ENCODE measurements around the gene OSTN. TPM values are rescaled to one million over a fixed set of nuclear protein-coding genes. Genes with fewer than 3 reads are reported as not detected.

OSTN gene, protein sequence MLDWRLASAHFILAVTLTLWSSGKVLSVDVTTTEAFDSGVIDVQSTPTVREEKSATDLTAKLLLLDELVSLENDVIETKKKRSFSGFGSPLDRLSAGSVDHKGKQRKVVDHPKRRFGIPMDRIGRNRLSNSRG
- polyA plus RNA-seq, result 0.17 TPM in 1 of 2 replicates, not detected in the other
- polyA minus RNA-seq, result not detected in 2 replicates

- H3K36me3 ChIP-seq (ENCODE audit: insufficient read depth, low read length), result no peaks in the 10 kb centered on the region
- TF ChIP-seq TAF1 (IDR thresholded peaks at IDR 0.05; ENCODE audit: low read depth) (no peak), REST (IDR thresholded peaks at IDR 0.05; ENCODE audit: borderline replicate concordance) (no peak), EP300 (conservative IDR thresholded peaks at IDR 0.05; ENCODE audit: poor library complexity, severe bottlenecking) (no peak), SMC3 (conservative IDR thresholded peaks at IDR 0.05; ENCODE audit: poor library complexity) (no peak), POLR2AphosphoS5 (IDR thresholded peaks at IDR 0.05) (no peak), EZH2 (IDR thresholded peaks at IDR 0.05; ENCODE audit: borderline replicate concordance, insufficient read depth, low read length, poor library complexity, severe bottlenecking) (no peak), MXI1 (conservative IDR thresholded peaks at IDR 0.05; ENCODE audit: poor library complexity, severe bottlenecking) (no peak), RAD21 (conservative IDR thresholded peaks at IDR 0.05) (no peak), CTCF (IDR thresholded peaks at IDR 0.05; ENCODE audit: poor library complexity, severe bottlenecking) (no peak)
- no peak within 1 kb of the TSS for H3K4me3 ChIP-seq (ENCODE audit: low read length)
- H3K4me2 ChIP-seq (ENCODE audit: low read length), result no peak within 1 kb of the TSS
- H4K20me1 ChIP-seq (ENCODE audit: insufficient read depth), result no peaks in the 10 kb centered on the region
- no peaks in the 10 kb centered on the region for H3F3A ChIP-seq (ENCODE audit: insufficient read depth, low read length, poor library complexity, severe bottlenecking)
- H3K9me2 ChIP-seq (ENCODE audit: insufficient read depth, low read length), result no peaks in the 10 kb centered on the region
- no peaks in the 10 kb centered on the region for H3K9me3 ChIP-seq (ENCODE audit: low read length)
- H3K9ac ChIP-seq (ENCODE audit: low read length), result no peak within 1 kb of the TSS
- no peaks in the 10 kb centered on the region for H3K27me3 ChIP-seq (ENCODE audit: insufficient read depth, low read depth, low read length)
- no peaks in the 10 kb centered on the region for H3K79me2 ChIP-seq (replicated peaks; ENCODE audit: insufficient read depth, low read length)
- no peak within 1 kb of the TSS for H3K27ac ChIP-seq (ENCODE audit: low read length)
- no peak within 1 kb of the TSS for H2AFZ ChIP-seq (ENCODE audit: low read depth, low read length)
Observed at GRCh38 chr3:191198932-191199331, at the start of gene OSTN. Gene OSTN, plus strand, starts transcription at chr3:191199241. Its CDS starts 13,292 bp downstream, at chr3:191212533.

- Histone ChIP-seq H3K27me3 (ENCODE audit: insufficient read depth, low read depth, low read length) (no peaks in the 10 kb centered on the region), H3F3A (ENCODE audit: insufficient read depth, low read length, poor library complexity, severe bottlenecking) (no peaks in the 10 kb centered on the region), H2AFZ (ENCODE audit: low read depth, low read length) (no peak overlapping the region), H3K4me3 (ENCODE audit: low read length) (no peak overlapping the region), H3K9ac (ENCODE audit: low read length) (no peak overlapping the region), H4K20me1 (ENCODE audit: insufficient read depth) (no peaks in the 10 kb centered on the region), H3K79me2 (replicated peaks; ENCODE audit: insufficient read depth, low read length) (no peaks in the 10 kb centered on the region), H3K4me2 (ENCODE audit: low read length) (peak overlapping the region; percentile 0), H3K9me2 (ENCODE audit: insufficient read depth, low read length) (no peaks in the 10 kb centered on the region), H3K36me3 (ENCODE audit: insufficient read depth, low read length) (no peaks in the 10 kb centered on the region), H3K27ac (ENCODE audit: low read length) (no peak overlapping the region), H3K9me3 (ENCODE audit: low read length) (no peaks in the 10 kb centered on the region)
- TF ChIP-seq EP300 (conservative IDR thresholded peaks at IDR 0.05; ENCODE audit: poor library complexity, severe bottlenecking) (no peak), MXI1 (conservative IDR thresholded peaks at IDR 0.05; ENCODE audit: poor library complexity, severe bottlenecking) (no peak), EZH2 (IDR thresholded peaks at IDR 0.05; ENCODE audit: borderline replicate concordance, insufficient read depth, low read length, poor library complexity, severe bottlenecking) (no peak), REST (IDR thresholded peaks at IDR 0.05; ENCODE audit: borderline replicate concordance) (no peak), SMC3 (conservative IDR thresholded peaks at IDR 0.05; ENCODE audit: poor library complexity) (no peak), CTCF (IDR thresholded peaks at IDR 0.05; ENCODE audit: poor library complexity, severe bottlenecking) (no peak), TAF1 (IDR thresholded peaks at IDR 0.05; ENCODE audit: low read depth) (no peak), POLR2AphosphoS5 (IDR thresholded peaks at IDR 0.05) (no peak), RAD21 (conservative IDR thresholded peaks at IDR 0.05) (no peak)
Observed at GRCh38 chr3:191151653-191152052, 47.4 kb upstream of the OSTN start.

Measured in neural cell (in vitro differentiated cells).